HEK293 (cell line): ENCODE data around the gene CCDC183.

Source experiments
- SCRT2 ChIP-seq: fragments of 450-650 bp; formaldehyde crosslinking; IDR thresholded peaks from 2 replicates; pipeline ENCODE4 v1.5.1; 2016; ENCODE audit warnings: missing biosample characterization, missing genetic modification characterization
- TCF7L2 ChIP-seq: IDR thresholded peaks from 2 replicates; pipeline ENCODE4 v1.6.1; 2011; ENCODE audit warnings: low read depth, mild to moderate bottlenecking, inconsistent platforms, low read length, moderate library complexity, borderline replicate concordance
- ZBTB21 ChIP-seq: fragments of 450-650 bp; formaldehyde crosslinking; IDR thresholded peaks from 2 replicates; pipeline ENCODE4 v1.5.1; 2017; ENCODE audit warnings: missing biosample characterization, missing genetic modification characterization
- ZNF10 ChIP-seq: fragments of 450-650 bp; formaldehyde crosslinking; IDR thresholded peaks from 2 replicates; pipeline ENCODE4 v1.5.1; 2017; ENCODE audit warnings: missing biosample characterization, missing genetic modification characterization
- ZNF121 ChIP-seq: fragments of 450-650 bp; formaldehyde crosslinking; IDR thresholded peaks from 2 replicates; pipeline ENCODE4 v1.5.1; 2016; ENCODE audit warnings: missing biosample characterization, missing genetic modification characterization
- ZNF549 ChIP-seq: fragments of 450-650 bp; IDR thresholded peaks from 2 replicates; pipeline ENCODE4 v1.5.1; 2018; ENCODE audit warnings: missing biosample characterization, missing genetic modification characterization, mild to moderate bottlenecking, inconsistent platforms, moderate library complexity
- ZNF558 ChIP-seq: fragments of 450-650 bp; formaldehyde crosslinking; IDR thresholded peaks from 2 replicates; pipeline ENCODE4 v1.5.1; 2016; ENCODE audit warnings: missing biosample characterization, missing genetic modification characterization
- TF ChIP-seq, protein P1 (sequence below): fragments of 450-650 bp; formaldehyde crosslinking; IDR thresholded peaks from 2 replicates; pipeline ENCODE4 v1.5.1; 2016; ENCODE audit warnings: missing biosample characterization, missing genetic modification characterization
- TF ChIP-seq, protein P2 (sequence below): fragments of 450-650 bp; formaldehyde crosslinking; IDR thresholded peaks from 2 replicates; pipeline ENCODE4 v1.5.1; 2016; ENCODE audit warnings: missing biosample characterization, missing genetic modification characterization

DNA sequence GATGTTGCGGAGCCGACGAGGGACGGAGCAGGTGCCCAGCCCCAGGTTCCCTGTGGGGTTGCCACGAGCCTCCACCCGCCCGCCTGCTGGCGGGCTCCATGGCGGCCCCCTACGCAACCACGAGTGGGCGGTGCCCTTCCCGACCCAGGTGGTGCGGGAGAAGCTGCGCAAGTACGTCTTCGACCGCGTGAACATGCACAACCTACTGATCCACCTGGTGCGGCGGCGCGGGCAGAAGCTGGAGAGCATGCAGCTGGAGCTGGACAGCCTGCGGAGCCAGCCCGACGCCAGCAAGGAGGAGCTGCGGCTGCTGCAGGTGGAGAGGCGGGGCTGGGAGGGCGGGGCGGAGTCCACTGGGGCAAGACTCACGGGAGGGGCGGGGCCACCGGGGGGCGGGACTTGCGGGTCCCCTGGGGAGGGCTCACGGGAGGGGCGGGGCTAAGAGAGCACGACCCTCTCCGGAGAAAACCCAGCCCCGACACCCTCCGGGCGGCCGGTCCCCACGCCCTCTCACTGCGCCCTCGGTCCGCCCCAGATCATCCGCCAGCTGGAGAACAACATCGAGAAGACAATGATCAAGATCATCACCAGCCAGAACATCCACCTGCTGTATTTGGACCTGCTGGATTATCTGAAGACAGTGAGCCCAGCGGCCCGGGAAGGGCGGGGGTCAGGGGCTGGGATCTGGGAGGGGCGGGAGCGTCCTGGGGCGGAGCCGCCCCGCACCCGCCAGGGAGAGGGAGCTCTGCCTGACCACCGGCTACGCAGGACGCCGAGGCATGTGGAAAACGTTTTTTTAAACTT is 3.9 kb downstream of the CCDC183 start:
- TF ChIP-seq ZNF10 (tag by site-specific recombination) (no peak), TCF7L2 (no peak), ZNF121 (tag by site-specific recombination) (no peak), SCRT2 (tag by site-specific recombination) (no peak), ZNF549 (tag by site-specific recombination) (no peak), ZNF558 (tag by site-specific recombination) (no peak), ZBTB21 (tag by site-specific recombination) (no peak)
- TF ChIP-seq, protein P1, sequence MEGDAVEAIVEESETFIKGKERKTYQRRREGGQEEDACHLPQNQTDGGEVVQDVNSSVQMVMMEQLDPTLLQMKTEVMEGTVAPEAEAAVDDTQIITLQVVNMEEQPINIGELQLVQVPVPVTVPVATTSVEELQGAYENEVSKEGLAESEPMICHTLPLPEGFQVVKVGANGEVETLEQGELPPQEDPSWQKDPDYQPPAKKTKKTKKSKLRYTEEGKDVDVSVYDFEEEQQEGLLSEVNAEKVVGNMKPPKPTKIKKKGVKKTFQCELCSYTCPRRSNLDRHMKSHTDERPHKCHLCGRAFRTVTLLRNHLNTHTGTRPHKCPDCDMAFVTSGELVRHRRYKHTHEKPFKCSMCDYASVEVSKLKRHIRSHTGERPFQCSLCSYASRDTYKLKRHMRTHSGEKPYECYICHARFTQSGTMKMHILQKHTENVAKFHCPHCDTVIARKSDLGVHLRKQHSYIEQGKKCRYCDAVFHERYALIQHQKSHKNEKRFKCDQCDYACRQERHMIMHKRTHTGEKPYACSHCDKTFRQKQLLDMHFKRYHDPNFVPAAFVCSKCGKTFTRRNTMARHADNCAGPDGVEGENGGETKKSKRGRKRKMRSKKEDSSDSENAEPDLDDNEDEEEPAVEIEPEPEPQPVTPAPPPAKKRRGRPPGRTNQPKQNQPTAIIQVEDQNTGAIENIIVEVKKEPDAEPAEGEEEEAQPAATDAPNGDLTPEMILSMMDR (tag by site-specific recombination) = no peak
- TF ChIP-seq, protein P2, sequence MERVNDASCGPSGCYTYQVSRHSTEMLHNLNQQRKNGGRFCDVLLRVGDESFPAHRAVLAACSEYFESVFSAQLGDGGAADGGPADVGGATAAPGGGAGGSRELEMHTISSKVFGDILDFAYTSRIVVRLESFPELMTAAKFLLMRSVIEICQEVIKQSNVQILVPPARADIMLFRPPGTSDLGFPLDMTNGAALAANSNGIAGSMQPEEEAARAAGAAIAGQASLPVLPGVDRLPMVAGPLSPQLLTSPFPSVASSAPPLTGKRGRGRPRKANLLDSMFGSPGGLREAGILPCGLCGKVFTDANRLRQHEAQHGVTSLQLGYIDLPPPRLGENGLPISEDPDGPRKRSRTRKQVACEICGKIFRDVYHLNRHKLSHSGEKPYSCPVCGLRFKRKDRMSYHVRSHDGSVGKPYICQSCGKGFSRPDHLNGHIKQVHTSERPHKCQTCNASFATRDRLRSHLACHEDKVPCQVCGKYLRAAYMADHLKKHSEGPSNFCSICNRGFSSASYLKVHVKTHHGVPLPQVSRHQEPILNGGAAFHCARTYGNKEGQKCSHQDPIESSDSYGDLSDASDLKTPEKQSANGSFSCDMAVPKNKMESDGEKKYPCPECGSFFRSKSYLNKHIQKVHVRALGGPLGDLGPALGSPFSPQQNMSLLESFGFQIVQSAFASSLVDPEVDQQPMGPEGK (tag by site-specific recombination) = peak; percentile 90
